BJ (cell line): Measurements from ENCODE around the gene AKIRIN1. TPM values are rescaled to one million over a fixed set of nuclear protein-coding genes. Genes with fewer than 3 reads are reported as not detected.
"Not testable (repeated sequence)": the region's sequence is repeated elsewhere in the genome, so short reads cannot be mapped to it uniquely, and the experiment has no call there.

Experiments
- CTCF ChIA-PET: fragments of 350-600 bp; formaldehyde crosslinking; extraction: SDS; loops from one replicate; lab custom pipeline; 2021; ENCODE audit warnings: antibody characterized with exemption, inconsistent platforms; lab: Yijun Ruan, JAX
- POLR2A ChIA-PET: fragments of 300-600 bp; sonication (Branson Sonifier 250); formaldehyde crosslinking; extraction: SDS; loops from one replicate; lab custom pipeline; 2021; ENCODE audit warnings: antibody characterized with exemption; lab: Charles Lee
- DNase-seq: peaks from one replicate; pipeline ENCODE4 v3.0.0-alpha.2; 2011; ENCODE audit warnings: low read depth
- H3K27me3 ChIP-seq: 2 replicates; pipeline ENCODE4 v1.6.0; 2011; ENCODE audit warnings: low read length; ENCODE audit not compliant: control insufficient read depth, insufficient read depth
- H3K36me3 ChIP-seq: 2 replicates; pipeline ENCODE4 v1.5.1; 2011; ENCODE audit warnings: low read length; ENCODE audit not compliant: control insufficient read depth, insufficient read depth
- H3K4me3 ChIP-seq: 2 replicates; pipeline ENCODE4 v1.5.1; 2011; ENCODE audit warnings: low read depth, mild to moderate bottlenecking, control low read depth, low read length
- CTCF ChIP-seq: IDR thresholded peaks from 2 replicates; pipeline ENCODE4 v1.5.1; 2011; ENCODE audit warnings: low read depth, mild to moderate bottlenecking, control low read depth, inconsistent platforms, low read length, moderate library complexity; ENCODE audit not compliant: insufficient read depth
- polyA plus RNA-seq: library from polyadenylated mRNA; depleted of rRNA; stranded (reverse); fragments of >200 nt; gene quantifications from 2 replicates; pipeline ENCODE4 v1.2.3, GENCODE V29; 2011

Gene AKIRIN1
- polyA plus RNA-seq, 1 experiment: 31.5 TPM

GRCh38 chr1:38964140-38964548 lies 26.9 kb upstream of the AKIRIN1 start:
- no peaks in the 10 kb centered on the region for H3K36me3 ChIP-seq
- no peak overlapping the region for H3K4me3 ChIP-seq
- ChIA-PET POLR2A (no interaction called here), CTCF (no interaction called here)
- DNase-seq: no peak
- TF ChIP-seq CTCF: 0 out of 2 replicates have a peak, but pooled peaks have one; percentile 3
- H3K27me3 ChIP-seq: no peaks in the 10 kb centered on the region

GRCh38 chr1:38973145-38973544 lies 17.9 kb upstream of the AKIRIN1 start:
- CTCF ChIA-PET, H3K27me3 ChIP-seq, H3K4me3 ChIP-seq, DNase-seq, H3K36me3 ChIP-seq, POLR2A ChIA-PET: not testable (repeated sequence)

GRCh38 chr1:38973659-38974437 lies 17.2 kb upstream of the AKIRIN1 start:
- no peak for DNase-seq
- TF ChIP-seq CTCF: no peak
- Histone ChIP-seq H3K27me3 (no peaks in the 10 kb centered on the region), H3K36me3 (no peaks in the 10 kb centered on the region), H3K4me3 (no peak overlapping the region)
- ChIA-PET POLR2A (no interaction called here), CTCF (no interaction called here)

GRCh38 chr1:38977399-38978244 lies 13.5 kb upstream of the AKIRIN1 start:
- H3K27me3 ChIP-seq, DNase-seq, POLR2A ChIA-PET, H3K4me3 ChIP-seq, H3K36me3 ChIP-seq: not testable (repeated sequence)
- CTCF ChIA-PET: interaction anchor here (0.7 kb wide), 1 partner anchor 16 kb away, joined by 3 read pairs; no protein-coding TSS in a partner anchor

- DNase-seq, H3K36me3 ChIP-seq, H3K27me3 ChIP-seq, POLR2A ChIA-PET, H3K4me3 ChIP-seq, CTCF ChIA-PET: not testable (repeated sequence)
These were observed 12.9 kb upstream of the AKIRIN1 start for GRCh38 chr1:38978245-38978542.

GRCh38 chr1:38979380-38979779 lies 11.7 kb upstream of the AKIRIN1 start:
- H3K36me3 ChIP-seq, H3K4me3 ChIP-seq, CTCF ChIA-PET, DNase-seq, H3K27me3 ChIP-seq, POLR2A ChIA-PET: not testable (repeated sequence)

GRCh38 chr1:38989979-38990378 lies 1.1 kb upstream of the AKIRIN1 start:
- H3K36me3 ChIP-seq: no peaks in the 10 kb centered on the region; the same call in 1 of the 2 replicates
- H3K4me3 ChIP-seq: no peak overlapping the region
- POLR2A ChIA-PET: no interaction called here
- no peak for TF ChIP-seq CTCF
- DNase-seq: no peak
- CTCF ChIA-PET: interaction anchor here (1.9 kb wide), 1 partner anchor 102 kb away, joined by 6 read pairs; no protein-coding TSS in a partner anchor
- no peaks in the 10 kb centered on the region for H3K27me3 ChIP-seq
